KMS-11 (cell line): ENCODE data around the gene LBR.

Experiments used
- H2AFZ ChIP-seq: fragments of 200-600 bp; sonication (generic); 2 replicates; pipeline ENCODE4 v1.6.1; 2016; ENCODE audit warnings: antibody characterized with exemption, mixed run types, low read depth
- H3K27ac ChIP-seq: fragments of 200-600 bp; sonication (generic); 2 replicates; pipeline ENCODE4 v1.6.1; 2016; ENCODE audit warnings: mild to moderate bottlenecking, mixed run types
- H3K27me3 ChIP-seq: fragments of 200-600 bp; sonication (generic); 2 replicates; pipeline ENCODE4 v1.6.1; 2017; ENCODE audit warnings: mild to moderate bottlenecking, low read depth, mixed run types, moderate library complexity; ENCODE audit not compliant: insufficient read depth
- H3K36me3 ChIP-seq: fragments of 200-600 bp; sonication (generic); 2 replicates; pipeline ENCODE4 v1.6.1; 2017; ENCODE audit warnings: mild to moderate bottlenecking, mixed run types; ENCODE audit not compliant: insufficient read depth
- H3K4me1 ChIP-seq: fragments of 200-600 bp; sonication (generic); 2 replicates; pipeline ENCODE4 v1.6.1; 2016; ENCODE audit warnings: mild to moderate bottlenecking, low read depth, mixed run types; ENCODE audit not compliant: poor library complexity, severe bottlenecking
- H3K4me2 ChIP-seq: fragments of 200-600 bp; sonication (generic); 2 replicates; pipeline ENCODE4 v1.7.0; 2016; ENCODE audit warnings: mild to moderate bottlenecking, mixed run types
- H3K4me3 ChIP-seq: fragments of 200-600 bp; sonication (generic); IDR thresholded peaks from 2 replicates; pipeline ENCODE4 v1.6.1; 2017; ENCODE audit warnings: low read depth, low read length, mixed read lengths; ENCODE audit not compliant: insufficient read depth
- H3K79me2 ChIP-seq: fragments of 200-600 bp; sonication (generic); 2 replicates; pipeline ENCODE4 v1.6.1; 2016; ENCODE audit warnings: low read depth, mixed run types; ENCODE audit not compliant: insufficient read depth
- H3K9ac ChIP-seq: fragments of 200-600 bp; sonication (generic); 2 replicates; pipeline ENCODE4 v1.6.1; 2016; ENCODE audit warnings: mild to moderate bottlenecking, mixed run types
- H4K20me1 ChIP-seq: fragments of 200-600 bp; sonication (generic); 2 replicates; pipeline ENCODE4 v1.6.1; 2016; ENCODE audit warnings: mild to moderate bottlenecking, mixed run types; ENCODE audit not compliant: insufficient read depth
- TF ChIP-seq, protein P1 (sequence below): fragments of 200-600 bp; sonication (generic); conservative IDR thresholded peaks from 2 replicates; pipeline ENCODE4 v1.6.1; 2017; ENCODE audit warnings: low read depth, mild to moderate bottlenecking, antibody characterized with exemption, low read length, moderate library complexity, mixed read lengths

Gene LBR

DNA sequence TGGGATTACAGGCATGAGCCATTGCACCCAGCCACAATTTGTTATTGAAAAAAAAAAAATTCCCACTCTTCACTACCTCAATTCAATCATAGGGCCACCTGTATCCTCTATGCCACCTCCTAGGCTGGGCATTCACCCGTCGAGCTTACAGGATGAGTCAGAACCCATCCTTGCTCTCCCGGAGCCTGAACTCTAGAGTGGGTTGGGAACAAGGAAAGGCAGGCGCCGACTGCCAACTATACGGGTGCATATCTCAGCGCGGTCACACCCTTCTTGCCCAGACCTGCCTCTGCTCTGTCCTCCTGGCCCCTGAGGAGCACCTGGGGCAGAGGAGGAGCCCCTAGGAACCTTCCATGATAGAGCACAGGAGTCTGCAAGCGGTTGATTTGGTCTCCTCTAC lies 21.4 kb upstream of the LBR start:
- H3K4me1 ChIP-seq = peaks cover 9% of the 10 kb centered on the region
- no peak overlapping the region for H3K4me2 ChIP-seq
- H3K27ac ChIP-seq = no peak overlapping the region
- H3K4me3 ChIP-seq = no peak overlapping the region
- H4K20me1 ChIP-seq = no peaks in the 10 kb centered on the region
- no peaks in the 10 kb centered on the region for H3K36me3 ChIP-seq
- H2AFZ ChIP-seq = no peak overlapping the region
- no peaks in the 10 kb centered on the region for H3K27me3 ChIP-seq
- TF ChIP-seq, protein P1, sequence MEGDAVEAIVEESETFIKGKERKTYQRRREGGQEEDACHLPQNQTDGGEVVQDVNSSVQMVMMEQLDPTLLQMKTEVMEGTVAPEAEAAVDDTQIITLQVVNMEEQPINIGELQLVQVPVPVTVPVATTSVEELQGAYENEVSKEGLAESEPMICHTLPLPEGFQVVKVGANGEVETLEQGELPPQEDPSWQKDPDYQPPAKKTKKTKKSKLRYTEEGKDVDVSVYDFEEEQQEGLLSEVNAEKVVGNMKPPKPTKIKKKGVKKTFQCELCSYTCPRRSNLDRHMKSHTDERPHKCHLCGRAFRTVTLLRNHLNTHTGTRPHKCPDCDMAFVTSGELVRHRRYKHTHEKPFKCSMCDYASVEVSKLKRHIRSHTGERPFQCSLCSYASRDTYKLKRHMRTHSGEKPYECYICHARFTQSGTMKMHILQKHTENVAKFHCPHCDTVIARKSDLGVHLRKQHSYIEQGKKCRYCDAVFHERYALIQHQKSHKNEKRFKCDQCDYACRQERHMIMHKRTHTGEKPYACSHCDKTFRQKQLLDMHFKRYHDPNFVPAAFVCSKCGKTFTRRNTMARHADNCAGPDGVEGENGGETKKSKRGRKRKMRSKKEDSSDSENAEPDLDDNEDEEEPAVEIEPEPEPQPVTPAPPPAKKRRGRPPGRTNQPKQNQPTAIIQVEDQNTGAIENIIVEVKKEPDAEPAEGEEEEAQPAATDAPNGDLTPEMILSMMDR = no peak
- no peaks in the 10 kb centered on the region for H3K79me2 ChIP-seq
- H3K9ac ChIP-seq = no peak overlapping the region

DNA sequence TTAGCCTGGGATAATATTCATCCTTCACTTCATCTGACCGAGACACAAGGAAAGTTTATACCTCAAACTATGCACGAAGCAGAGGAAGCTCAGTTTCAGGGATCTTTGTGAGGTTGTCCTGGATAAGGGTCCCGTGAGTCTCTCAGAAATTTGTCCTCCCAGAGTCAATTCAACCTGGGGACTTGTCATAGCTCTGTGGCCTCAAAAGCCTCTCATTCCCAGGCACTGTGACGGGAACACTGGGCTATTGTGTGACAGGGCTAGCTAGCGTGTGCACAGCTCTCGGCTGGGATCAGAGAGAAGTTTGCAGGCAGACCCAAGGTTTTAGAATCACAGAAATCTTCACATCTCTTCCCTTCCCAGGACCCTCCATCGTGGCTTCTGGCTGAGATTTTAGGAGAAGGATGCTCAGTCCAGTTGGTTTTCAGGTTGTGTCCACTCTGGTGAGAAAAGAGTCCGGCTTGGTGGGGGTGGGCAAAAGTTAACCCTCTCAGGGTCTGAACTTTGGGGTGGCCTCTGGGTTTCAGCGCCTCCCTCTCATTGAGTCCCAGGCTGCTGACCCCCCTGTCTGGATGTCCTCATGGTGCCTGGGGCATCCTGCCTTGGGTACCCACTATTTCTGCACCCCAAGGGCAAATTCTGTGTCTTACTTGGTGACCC lies 20.4 kb upstream of the LBR start:
- Histone ChIP-seq H3K36me3 (no peaks in the 10 kb centered on the region), H3K4me1 (peaks cover 9% of the 10 kb centered on the region), H3K4me2 (no peak overlapping the region), H3K4me3 (no peak overlapping the region), H3K79me2 (no peaks in the 10 kb centered on the region), H2AFZ (no peak overlapping the region), H3K27me3 (no peaks in the 10 kb centered on the region), H4K20me1 (no peaks in the 10 kb centered on the region), H3K9ac (no peak overlapping the region), H3K27ac (no peak overlapping the region)
- TF ChIP-seq, protein P1 = no peak

DNA sequence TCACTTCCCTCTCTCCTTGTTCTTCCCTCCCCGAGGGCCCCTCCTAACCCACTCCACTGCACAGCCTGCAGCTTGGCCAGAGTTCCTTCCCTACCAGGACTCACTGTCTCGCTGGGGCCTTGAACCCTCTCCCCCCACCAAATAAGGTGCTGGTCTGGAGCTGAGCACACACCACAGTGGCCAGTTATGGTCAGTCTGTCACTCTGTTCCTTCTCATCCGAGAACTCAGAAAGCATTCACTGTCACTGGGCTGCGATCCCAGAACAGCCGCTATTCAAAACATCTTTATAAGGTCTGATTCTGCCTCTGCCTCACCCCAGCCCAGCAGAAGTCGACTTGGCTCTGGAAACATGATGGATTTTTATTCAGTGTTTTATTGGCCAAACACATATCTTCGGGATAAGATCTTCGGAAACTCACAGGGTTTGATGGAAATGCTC lies 19.8 kb upstream of the LBR start:
- H3K9ac ChIP-seq = no peak overlapping the region

DNA sequence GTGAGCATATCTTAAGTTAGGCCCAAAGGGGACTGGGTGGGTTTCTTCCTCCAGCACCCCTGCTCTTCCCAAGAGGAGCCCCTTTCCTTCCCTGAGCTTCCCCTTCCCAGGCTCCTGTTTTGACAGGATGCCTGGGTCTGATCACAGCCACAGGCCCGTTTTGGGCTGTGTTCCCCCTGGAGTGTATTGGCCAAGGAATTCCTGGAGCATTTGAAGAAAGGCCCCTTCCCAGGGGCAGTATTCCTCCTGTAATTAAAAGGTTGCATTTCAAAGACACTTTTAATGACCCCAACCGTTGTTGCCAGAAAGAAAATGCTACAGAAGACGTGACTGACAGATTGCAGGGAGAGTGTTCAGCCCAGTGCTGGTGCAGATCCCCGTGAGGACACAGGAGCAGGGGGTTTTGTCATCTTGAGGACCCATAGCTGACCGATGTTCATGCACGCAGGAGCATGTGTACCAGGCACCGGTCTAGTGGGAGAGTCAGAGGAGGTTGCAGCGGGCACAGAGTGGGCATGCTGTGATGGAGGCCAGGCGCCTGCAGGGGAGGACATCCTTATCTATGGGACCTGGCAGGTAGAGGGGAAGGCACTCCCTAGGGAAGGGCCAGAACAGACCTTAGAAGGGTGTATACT lies 19.3 kb upstream of the LBR start:
- H3K27ac ChIP-seq = no peak overlapping the region
- TF ChIP-seq, protein P1 = no peak
- H2AFZ ChIP-seq = no peak overlapping the region
- no peaks in the 10 kb centered on the region for H3K27me3 ChIP-seq
- peaks cover 12% of the 10 kb centered on the region for H3K4me1 ChIP-seq
- no peaks in the 10 kb centered on the region for H3K36me3 ChIP-seq
- no peaks in the 10 kb centered on the region for H3K79me2 ChIP-seq
- no peak overlapping the region for H3K9ac ChIP-seq
- H3K4me2 ChIP-seq = no peak overlapping the region
- no peak overlapping the region for H3K4me3 ChIP-seq
- no peaks in the 10 kb centered on the region for H4K20me1 ChIP-seq

More for the DNA sequence above, 19.8 kb upstream of the LBR start:
- no peaks in the 10 kb centered on the region for H3K27me3 ChIP-seq
- no peak overlapping the region for H3K27ac ChIP-seq
- H3K4me3 ChIP-seq = no peak overlapping the region
- no peaks in the 10 kb centered on the region for H3K79me2 ChIP-seq
- TF ChIP-seq, protein P1 = no peak
- no peak overlapping the region for H3K4me2 ChIP-seq
- H3K36me3 ChIP-seq = no peaks in the 10 kb centered on the region
- no peaks in the 10 kb centered on the region for H4K20me1 ChIP-seq
- peaks cover 9% of the 10 kb centered on the region for H3K4me1 ChIP-seq
- no peak overlapping the region for H2AFZ ChIP-seq
